ENCODE results near the gene TP53RK.

- TF ChIP-seq CTCF (IDR thresholded peaks at IDR 0.05; ENCODE audit: low read depth, low read length, poor library complexity, severe bottlenecking) (no peak), EZH2phosphoT487 (IDR thresholded peaks at IDR 0.05; ENCODE audit: borderline replicate concordance, low read length) (no peak)
Measured at GRCh38 chr20:46639587-46639986, 49.7 kb downstream of the TP53RK start.

All from DOHH2 (cell line).